Activated CD4-positive, alpha-beta T cell treated with anti-CD3 and anti-CD28 coated beads for 24 hours (primary cell): ENCODE results near the gene KLKB1.

Experiments
- DNase-seq, 2 donors: peaks; one replicate each; pipeline ENCODE4 v3.0.0-alpha.2; 2020; ENCODE audit warnings: low read depth in 2 of 2

The KLKB1 gene

GRCh38 chr4:186307916-186308315 is 80.6 kb downstream of the KLKB1 start:
- no peak for DNase-seq
